GM12872 (cell line): Measurements from ENCODE around the gene CCR3.

Experiments
- CTCF ChIP-seq: IDR thresholded peaks from 3 replicates; pipeline ENCODE4 v1.5.1; 2011; ENCODE audit warnings: low read depth, mild to moderate bottlenecking, low read length, moderate library complexity; ENCODE audit not compliant: insufficient read depth

CCR3 gene

GRCh38 chr3:46264002-46264401 lies 21.7 kb downstream of the CCR3 start:
- TF ChIP-seq CTCF = no peak

GRCh38 chr3:46266598-46266997 lies 24.3 kb downstream of the CCR3 start:
- no peak for TF ChIP-seq CTCF

GRCh38 chr3:46269556-46269955 lies 27.3 kb downstream of the CCR3 start:
- no peak for TF ChIP-seq CTCF

- no peak for TF ChIP-seq CTCF
These were observed 28.2 kb downstream of the CCR3 start for GRCh38 chr3:46270474-46270873.

- no peak for TF ChIP-seq CTCF
These were observed 29.0 kb downstream of the CCR3 start for GRCh38 chr3:46271209-46271745.

GRCh38 chr3:46272028-46272451 lies 29.8 kb downstream of the CCR3 start:
- TF ChIP-seq CTCF = no peak

GRCh38 chr3:46276497-46277099 lies 34.3 kb downstream of the CCR3 start:
- TF ChIP-seq CTCF = peak; percentile 91
